T47D (cell line): ENCODE measurements around the gene DHX32.
"Not testable (repeated sequence)": the region's sequence is repeated elsewhere in the genome, so short reads cannot be mapped to it uniquely, and the experiment has no call there.

ENCODE experiments used
- DNase-seq, 2 experiments: peaks; one replicate each; pipeline versions ENCODE4 v3.0.0 to v3.0.0-alpha.2; 2011 to 2012; ENCODE audit warnings: low read depth in 1 of 2, low spot score in 1 of 2
- JUND ChIP-seq: IDR thresholded peaks from 2 replicates; pipeline ENCODE4 v1.6.1; 2012; ENCODE audit warnings: low read depth
- in situ Hi-C: cut with HindIII; loops from 2 replicates; pipeline ENCODE4 v1.10.0; 2016; ENCODE audit warnings: low sequenced_read_pairs, low pct_unique_long_range_greater_than_20kb

Gene DHX32

DNA sequence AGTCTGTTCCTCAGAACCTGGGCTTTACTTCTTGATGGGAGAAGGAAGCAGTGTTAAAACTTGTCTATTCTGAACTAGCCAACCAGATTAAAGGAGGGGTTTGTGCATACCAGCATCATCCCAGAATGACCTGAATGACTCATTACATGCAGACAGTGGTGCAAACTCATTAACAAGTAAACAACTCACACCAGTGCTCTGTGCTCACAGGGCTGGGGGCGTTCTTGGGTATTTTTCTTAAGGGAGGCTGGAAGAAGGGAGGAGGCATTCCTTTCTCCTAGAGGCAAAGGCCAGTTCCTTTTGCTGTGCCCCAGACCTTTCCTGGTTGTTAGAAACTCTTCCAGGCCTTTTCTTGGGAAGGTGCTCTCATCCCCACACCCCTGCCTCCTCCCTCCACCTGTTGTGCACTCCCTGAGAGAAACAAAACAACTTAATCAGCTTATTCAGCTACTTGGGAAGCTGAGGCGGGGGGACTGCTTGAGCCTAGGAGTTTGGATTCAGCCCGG, 22.1 kb upstream of the DHX32 start:
- in situ Hi-C loops, DNase-seq: not testable (repeated sequence)

DNA sequence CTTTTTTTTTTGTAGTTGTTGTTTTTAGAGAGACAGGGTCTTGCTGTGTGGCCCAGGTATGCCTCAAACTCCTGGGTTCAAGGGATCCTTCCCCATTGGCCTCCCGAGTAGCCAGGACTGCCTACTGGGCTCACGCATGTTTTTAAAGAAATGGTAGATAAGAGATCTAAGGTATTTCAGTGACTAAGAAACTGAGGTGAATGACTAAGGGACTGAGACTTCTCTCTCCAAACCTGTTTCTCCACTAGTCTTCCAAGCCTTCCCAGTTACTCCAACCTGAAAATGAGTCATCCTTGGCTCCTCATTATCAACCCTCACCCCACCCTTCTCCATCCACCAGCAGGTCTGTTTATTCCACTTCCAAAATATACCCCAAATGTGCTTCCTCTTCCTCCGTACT, 19.9 kb upstream of the DHX32 start:
- DNase-seq, result peak; percentile 13 to 74
- in situ Hi-C loops, result not testable (repeated sequence)

DNA sequence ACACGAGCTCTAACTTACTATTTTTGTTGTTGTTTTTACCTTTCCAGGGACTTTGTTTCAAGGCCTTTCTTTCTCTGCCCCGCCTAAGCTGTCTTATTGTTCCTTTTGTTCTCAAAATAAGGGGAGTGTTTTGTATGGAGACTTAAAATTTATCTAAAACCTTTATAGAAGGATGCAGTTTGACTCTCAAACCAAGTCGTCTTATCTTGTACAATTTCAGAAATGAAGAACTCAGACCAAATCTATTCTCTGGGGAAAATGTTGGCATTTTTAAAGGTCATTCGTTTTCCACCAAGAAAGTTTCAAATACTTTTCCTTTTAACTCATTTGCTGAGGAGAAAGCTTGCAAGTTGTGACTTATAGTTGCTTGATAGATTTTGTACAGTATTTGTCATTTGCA, 16.2 kb upstream of the DHX32 start:
- in situ Hi-C loops, DNase-seq: not testable (repeated sequence)

DNA sequence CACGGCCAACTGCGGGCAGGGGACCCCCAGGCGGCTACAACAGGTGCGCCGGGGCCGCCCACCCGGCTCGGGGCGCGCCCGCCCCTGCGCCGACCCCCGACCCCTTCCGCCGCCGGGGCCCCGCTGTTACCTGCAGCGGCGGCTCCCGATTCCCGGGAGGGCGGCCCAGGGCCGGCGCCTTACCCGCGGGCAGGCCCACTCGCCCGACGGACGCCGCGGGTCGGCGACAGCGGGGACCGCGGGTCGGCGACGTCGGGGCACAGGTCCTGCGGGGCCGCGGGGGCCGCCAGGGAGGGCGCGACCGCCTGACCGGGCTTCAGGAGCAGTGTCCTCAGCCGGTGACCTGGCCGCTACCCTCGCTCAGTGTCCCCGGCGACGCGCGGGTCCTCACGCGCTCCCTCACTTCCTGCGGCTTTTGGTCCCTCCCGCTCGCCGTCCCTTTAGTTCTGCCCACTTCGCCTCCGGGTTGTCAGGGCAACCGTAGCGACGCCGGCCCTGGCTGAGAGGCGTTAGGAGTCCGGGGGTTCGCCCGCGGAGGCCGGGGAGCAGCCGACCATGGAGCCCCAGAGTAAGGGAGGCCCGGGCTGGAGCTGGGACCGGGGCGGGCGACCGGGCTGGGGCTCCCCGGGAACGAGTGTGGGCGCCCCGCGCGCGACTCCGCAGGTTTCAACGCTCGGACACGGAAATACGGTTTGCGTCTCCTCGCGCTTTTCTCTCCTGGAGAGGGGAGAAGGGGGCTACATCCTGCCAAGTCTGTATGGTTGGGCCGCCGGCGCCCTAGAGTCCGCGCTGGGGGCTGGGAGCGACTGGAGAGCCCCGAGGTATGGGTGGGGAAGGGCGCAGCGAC, 15.2 kb upstream of the DHX32 start, which contains the start of gene FANK1:
TSS of gene FANK1 (plus strand) at position 477 of the 847 bp plus-strand sequence. CDS start at position 556, 79 bp downstream.
- in situ Hi-C loops, result not testable (repeated sequence)
- peak; percentile 60 to 89 for DNase-seq

DNA sequence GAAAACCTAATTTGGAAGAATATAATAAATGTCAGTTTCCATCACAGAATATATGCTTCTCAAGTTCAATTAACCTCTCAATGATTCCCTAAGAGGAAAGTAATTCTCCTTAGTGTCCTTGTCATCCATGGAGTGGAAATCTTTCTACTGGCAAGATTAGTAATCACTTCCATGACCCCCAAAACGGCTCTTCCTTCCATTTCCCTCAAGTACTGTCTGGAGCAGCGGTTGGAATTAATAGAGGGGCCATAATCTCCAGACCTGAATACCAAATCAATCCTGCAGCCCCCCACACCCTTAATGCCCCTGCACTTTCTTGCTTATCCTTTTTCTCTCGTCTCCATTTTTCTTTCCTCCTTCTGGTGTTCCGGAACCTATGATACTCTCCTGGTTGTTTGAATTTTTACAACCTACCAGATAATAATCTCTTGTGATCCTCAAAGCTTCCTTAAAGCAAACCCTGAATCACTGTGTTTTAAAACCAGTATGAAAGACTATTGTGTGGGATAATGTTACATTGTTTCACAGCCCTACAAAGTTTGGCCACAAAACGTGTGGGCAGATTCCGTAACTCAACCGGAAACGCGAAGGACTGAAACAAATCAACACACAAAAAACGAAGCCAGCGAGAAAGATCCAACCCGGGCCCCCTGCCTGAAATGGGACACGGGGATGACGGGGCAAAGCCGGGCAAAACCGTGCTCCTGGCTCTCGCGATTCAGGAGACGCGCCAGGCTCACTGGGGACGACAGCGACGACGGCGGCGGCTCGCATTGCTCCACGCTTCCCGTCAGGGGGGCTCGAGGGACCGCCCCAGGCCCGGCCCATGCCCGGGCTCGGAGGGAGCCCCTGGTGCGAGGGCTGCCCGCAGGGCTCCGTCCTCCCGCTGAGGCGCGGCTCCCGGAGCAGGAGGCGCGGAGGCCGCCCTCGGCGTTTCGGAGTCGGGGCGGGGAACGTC, 14.3 kb upstream of the DHX32 start:
- in situ Hi-C loops, result not testable (repeated sequence)
- DNase-seq, result peak; percentile 17 to 65

DNA sequence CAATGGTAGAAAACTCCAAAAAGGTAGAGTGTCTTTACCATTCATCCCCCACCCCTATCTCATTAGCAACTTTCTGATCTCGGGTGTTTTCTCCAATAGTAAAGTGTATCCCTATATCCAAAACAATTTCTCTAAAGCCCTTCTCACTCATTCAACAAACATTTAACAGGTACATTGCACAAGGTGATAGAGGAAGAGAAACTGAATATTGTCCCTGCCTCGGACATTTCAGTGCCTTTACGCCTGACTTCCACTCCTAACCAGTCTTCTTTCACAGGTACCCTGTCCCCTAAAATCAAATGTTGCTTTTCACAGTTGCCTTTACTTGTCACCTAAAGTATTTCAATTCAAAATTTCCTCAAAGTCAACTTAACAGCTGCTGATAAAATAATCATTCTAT, 13.1 kb upstream of the DHX32 start:
- DNase-seq, in situ Hi-C loops: not testable (repeated sequence)

DNA sequence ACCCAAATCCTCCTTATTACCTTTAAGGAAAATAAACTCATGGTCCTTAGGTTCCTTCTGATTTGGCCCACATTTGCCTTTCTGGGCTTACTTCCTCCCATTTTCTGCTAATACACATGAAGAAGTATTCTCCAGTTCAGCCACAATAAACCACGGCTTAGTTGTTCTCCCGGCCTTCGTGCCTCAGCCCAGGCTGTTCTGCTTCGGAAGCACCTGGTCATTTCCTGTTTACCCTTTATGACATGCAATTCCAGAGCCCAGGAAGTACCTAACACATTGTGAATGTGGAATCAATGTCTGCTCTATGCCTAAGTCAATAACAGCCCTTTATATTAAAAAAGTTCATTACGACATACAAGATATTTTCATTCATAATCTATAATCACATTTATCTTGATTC, 11.3 kb upstream of the DHX32 start:
- in situ Hi-C loops, DNase-seq: not testable (repeated sequence)

DNA sequence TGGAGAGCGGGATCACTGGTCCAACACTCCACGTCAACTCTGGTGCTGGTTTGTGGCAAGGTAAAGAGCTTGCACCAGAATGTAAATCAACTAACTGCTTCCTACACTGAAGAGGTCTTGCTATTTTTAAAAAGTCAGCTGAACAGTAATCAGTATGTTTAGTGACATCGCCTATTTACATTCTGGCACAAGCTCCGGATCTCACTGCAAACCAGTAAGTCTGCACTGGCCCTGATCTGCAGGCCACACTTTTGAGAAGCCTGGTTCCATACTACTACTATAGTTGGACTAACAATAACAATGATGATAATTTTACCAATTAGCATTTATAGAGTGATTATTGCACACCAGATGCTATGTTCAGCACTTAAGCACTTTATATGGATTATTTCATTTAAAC, 8.3 kb upstream of the DHX32 start:
- DNase-seq, in situ Hi-C loops: not testable (repeated sequence)

DNA sequence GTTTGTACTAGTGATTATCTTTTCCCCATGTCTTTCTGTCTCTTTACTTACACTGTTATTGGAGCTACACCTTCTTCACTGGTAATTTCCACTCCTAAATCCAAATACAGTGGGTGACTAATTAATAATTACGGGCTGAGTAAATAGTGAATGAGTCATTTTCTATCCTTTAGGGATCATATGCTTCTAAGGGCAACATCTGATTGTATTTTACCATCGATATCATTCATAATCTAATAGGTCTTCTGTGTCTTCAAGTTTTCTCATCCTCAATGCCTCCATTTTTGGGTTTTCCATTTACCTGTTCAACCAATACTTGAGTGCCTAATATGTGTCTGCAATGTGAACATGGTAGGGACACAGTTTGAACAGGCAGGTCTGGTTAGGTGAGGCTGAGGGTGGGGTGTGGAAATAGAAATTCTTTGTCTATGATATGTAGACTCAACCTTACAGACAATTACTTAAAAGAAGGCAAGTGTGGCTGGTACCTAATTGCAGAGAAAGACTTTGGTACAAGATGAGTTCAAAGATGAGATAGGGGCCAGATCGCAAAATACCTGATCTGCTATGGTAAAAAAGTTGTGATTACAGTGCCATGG, 5.9 kb upstream of the DHX32 start:
- no peak for TF ChIP-seq JUND
- DNase-seq, result no peak
- in situ Hi-C loops, result no loop called here

DNA sequence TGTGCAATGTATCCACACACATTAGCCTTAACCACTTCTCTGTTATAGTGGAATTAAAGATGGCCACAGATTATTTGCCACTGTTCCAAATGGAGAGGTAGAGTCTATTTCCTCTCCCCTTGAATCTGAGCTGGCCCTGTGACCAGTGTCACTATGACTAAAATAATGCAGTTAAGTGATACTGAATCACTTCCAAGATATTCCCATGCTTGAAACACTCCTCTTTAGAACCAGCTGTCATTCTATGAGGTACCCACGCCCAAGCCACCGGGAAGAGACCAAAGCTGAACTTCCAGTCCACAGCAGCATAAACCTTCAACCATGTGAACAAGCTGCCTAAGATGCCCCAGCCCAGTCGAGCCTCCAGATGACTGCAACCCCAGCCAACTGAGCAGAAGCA, 2.1 kb upstream of the DHX32 start:
- in situ Hi-C loops, result no loop called here
- no peak for DNase-seq
- no peak for TF ChIP-seq JUND

DNA sequence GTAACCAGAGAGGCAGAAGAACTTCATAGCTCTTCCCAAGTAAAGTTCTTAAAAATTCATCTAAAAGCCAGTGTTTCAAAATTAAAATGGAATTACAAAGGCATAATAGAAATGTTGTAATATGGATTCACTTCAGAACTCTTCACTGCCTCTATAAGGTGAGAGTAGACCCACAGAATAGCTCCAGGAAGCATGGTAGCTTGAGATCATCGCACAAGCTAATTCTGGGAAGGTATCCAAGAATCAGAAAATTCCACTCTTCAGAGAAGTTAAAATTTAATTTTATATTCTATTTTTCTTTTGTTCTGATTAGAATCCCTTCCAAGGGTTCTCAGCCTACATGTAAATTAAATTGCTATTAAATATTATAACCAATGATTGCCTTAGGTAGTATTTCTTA, 1.5 kb upstream of the DHX32 start:
- DNase-seq, result no peak
- in situ Hi-C loops, result no loop called here
- TF ChIP-seq JUND, result no peak

DNA sequence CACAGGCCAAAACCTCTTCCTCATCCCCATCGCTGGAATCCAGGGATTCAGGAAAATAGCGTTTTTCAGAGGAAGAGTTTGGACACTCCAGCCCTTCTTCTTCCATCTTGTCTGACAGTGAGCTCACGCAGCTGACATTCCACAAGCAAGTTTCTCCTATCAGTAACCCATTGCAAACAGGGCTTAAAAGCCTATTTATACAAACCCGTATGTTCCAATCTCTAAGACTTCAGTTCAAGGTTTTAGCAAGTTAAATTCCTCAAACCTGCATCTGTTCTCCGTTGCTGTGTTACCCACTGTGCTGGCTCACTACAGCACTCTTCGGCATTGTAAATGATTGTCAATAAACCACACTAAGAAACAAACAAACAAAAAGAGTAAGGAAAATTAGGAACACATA, 373 bp downstream of the DHX32 start:
- no peak for TF ChIP-seq JUND
- no peak for DNase-seq
- in situ Hi-C loops, result no loop called here
